NT2/D1 (cell line): ENCODE results near the gene TAF5L.

ENCODE experiments used
- DNase-seq: peaks from one replicate; pipeline ENCODE4 v3.0.0-alpha.2; 2011; ENCODE audit warnings: low read depth, low spot score
- H3K27me3 ChIP-seq: 2 replicates; pipeline ENCODE4 v1.6.0; 2011; ENCODE audit warnings: mild to moderate bottlenecking; ENCODE audit not compliant: insufficient read length, insufficient read depth
- H3K36me3 ChIP-seq: 2 replicates; pipeline ENCODE4 v1.6.1; 2011; ENCODE audit warnings: mild to moderate bottlenecking, low read length, mixed read lengths; ENCODE audit not compliant: insufficient read depth, insufficient read length
- H3K4me1 ChIP-seq: 2 replicates; pipeline ENCODE4 v1.5.1; 2011; ENCODE audit not compliant: insufficient read depth, insufficient read length
- H3K4me3 ChIP-seq: 2 replicates; pipeline ENCODE4 v1.5.1; 2011; ENCODE audit warnings: low read depth; ENCODE audit not compliant: insufficient read length
- H3K9ac ChIP-seq: 2 replicates; pipeline ENCODE4 v1.6.0; 2011; ENCODE audit warnings: low read depth; ENCODE audit not compliant: insufficient read length
- H3K9me3 ChIP-seq: 2 replicates; pipeline ENCODE4 v1.5.1; 2011; ENCODE audit warnings: mild to moderate bottlenecking, low read length; ENCODE audit not compliant: insufficient read depth
- SUZ12 ChIP-seq: IDR thresholded peaks from 2 replicates; pipeline ENCODE4 v1.6.1; 2011; ENCODE audit not compliant: insufficient read length, insufficient read depth; ENCODE audit errors: extremely low read depth
- YY1 ChIP-seq: IDR thresholded peaks from 2 replicates; pipeline ENCODE4 v1.6.1; 2011; ENCODE audit not compliant: insufficient read length, insufficient read depth
- ZNF274 ChIP-seq: IDR thresholded peaks from 2 replicates; pipeline ENCODE4 v1.6.1; 2011; ENCODE audit warnings: mild to moderate bottlenecking, low read depth, low read length

TAF5L gene

GRCh38 chr1:229550812-229551567 is 74.9 kb downstream of the TAF5L start:
- Histone ChIP-seq H3K9me3 (no peaks in the 10 kb centered on the region), H3K27me3 (no peaks in the 10 kb centered on the region), H3K4me1 (peaks cover 3% of the 10 kb centered on the region), H3K9ac (no peak overlapping the region), H3K4me3 (no peak overlapping the region), H3K36me3 (peaks cover 31% of the 10 kb centered on the region)
- TF ChIP-seq SUZ12 (no peak), ZNF274 (no peak), YY1 (no peak)
- no peak for DNase-seq

DNA sequence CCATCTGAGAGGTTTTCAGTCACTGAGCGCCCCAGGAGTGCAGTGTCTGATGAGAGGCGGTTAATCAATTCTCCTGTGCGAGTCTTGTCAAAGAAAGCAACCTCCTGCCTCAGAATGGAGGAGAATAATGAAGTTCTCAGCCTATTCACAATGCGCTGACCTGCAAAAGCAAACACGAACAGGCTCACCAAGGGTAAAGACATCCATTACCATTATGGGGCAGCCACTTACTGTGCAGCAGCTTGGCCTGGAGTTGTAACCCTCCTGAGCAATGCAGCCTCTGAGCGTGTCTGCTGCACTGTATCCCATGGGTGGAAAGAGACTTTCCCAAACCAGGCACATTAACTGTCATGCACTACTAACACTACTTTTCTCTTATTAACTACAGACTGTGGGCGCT is 78.4 kb downstream of the TAF5L start:
- no peaks in the 10 kb centered on the region for H3K9me3 ChIP-seq
- peaks cover 46% of the 10 kb centered on the region for H3K36me3 ChIP-seq
- no peaks in the 10 kb centered on the region for H3K27me3 ChIP-seq
- TF ChIP-seq SUZ12 (no peak), YY1 (no peak), ZNF274 (no peak)
- no peak overlapping the region for H3K4me3 ChIP-seq
- H3K9ac ChIP-seq, result no peak overlapping the region
- no peaks in the 10 kb centered on the region for H3K4me1 ChIP-seq
- DNase-seq, result no peak

- Histone ChIP-seq H3K9ac (no peak overlapping the region), H3K36me3 (peaks cover 66% of the 10 kb centered on the region), H3K9me3 (no peaks in the 10 kb centered on the region), H3K4me1 (no peaks in the 10 kb centered on the region), H3K4me3 (no peak overlapping the region), H3K27me3 (no peaks in the 10 kb centered on the region)
- DNase-seq, result no peak
- TF ChIP-seq ZNF274, result no peak
- TF ChIP-seq YY1, result no peak
- TF ChIP-seq SUZ12, result no peak
Observed at GRCh38 chr1:229544587-229544986, 81.3 kb downstream of the TAF5L start.
